ENCODE results near the gene EYS. TPM values are rescaled to one million over a fixed set of nuclear protein-coding genes. Genes with fewer than 3 reads are reported as not detected.

Gene EYS
- total RNA-seq, 1 experiment from 2014 or later: not detected

DNA sequence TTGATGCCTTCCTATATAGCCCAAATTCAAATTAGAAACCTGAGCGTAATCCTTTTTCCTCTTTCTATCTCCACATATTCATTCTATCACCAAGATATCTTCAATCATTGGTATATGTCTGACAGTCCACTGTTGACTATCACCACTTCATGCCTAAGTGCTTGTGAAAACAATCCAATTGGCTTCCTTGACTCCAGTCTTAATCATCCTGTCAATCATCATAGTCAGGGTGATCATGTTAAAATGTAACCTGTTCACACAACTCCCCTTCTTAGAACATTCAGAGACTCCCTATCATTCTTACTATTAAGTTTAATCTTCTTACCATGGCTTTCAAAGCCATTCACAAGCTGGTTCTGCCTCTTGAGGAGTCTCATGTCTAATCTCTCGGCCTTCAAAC lies 1454.8 kb downstream of the EYS start:
- Mint-ChIP-seq H3K36me3 (ENCODE audit: insufficient read depth in 1 of 3, low read depth in 3 of 3) (no peaks in the 10 kb centered on the region), H3K27ac (no peak overlapping the region), H3K4me3 (no peak overlapping the region), H3K27me3 (ENCODE audit: low read depth) (no peaks in the 10 kb centered on the region), H3K9me3 (no peaks in the 10 kb centered on the region), H3K4me1 (no peaks in the 10 kb centered on the region)
- Histone ChIP-seq H2AK5ac (ENCODE audit: insufficient read length, low read length) (no peak overlapping the region), H3K27ac (ENCODE audit: insufficient read length, low read depth, low read length) (no peak overlapping the region), H3K4me2 (ENCODE audit: insufficient read depth, insufficient read length, low read length) (no peak overlapping the region), H2BK15ac (ENCODE audit: low read depth, low read length) (no peak overlapping the region), H3K79me2 (ENCODE audit: insufficient read depth, low read length) (no peaks in the 10 kb centered on the region), H3K56ac (ENCODE audit: insufficient read length, low read depth, low read length) (no peak overlapping the region), H3K9ac (ENCODE audit: extremely low read depth, insufficient read length, low read length) (no peak overlapping the region), H4K5ac (ENCODE audit: insufficient read length, low read depth, low read length) (no peak overlapping the region), H4K20me1 (ENCODE audit: control insufficient read depth, insufficient read depth, insufficient read length) (no peaks in the 10 kb centered on the region), H3K18ac (ENCODE audit: insufficient read length, low read depth, low read length) (no peak overlapping the region), H2BK20ac (ENCODE audit: low read depth, low read length, poor library complexity, severe bottlenecking) (no peak overlapping the region), H2AFZ (ENCODE audit: low read length) (no peak overlapping the region), H3K4ac (ENCODE audit: low read depth, low read length) (no peak overlapping the region), H2BK120ac (ENCODE audit: low read depth, low read length, poor library complexity, severe bottlenecking) (no peak overlapping the region), H3K27me3 (ENCODE audit: insufficient read depth, low read length) (no peaks in the 10 kb centered on the region), H3K9me3 (ENCODE audit: control insufficient read depth, low read depth, low read length) (no peaks in the 10 kb centered on the region), H4K91ac (ENCODE audit: insufficient read length, low read depth, low read length) (no peak overlapping the region), H3K23me2 (ENCODE audit: insufficient read length, low read depth, low read length, poor library complexity, severe bottlenecking) (no peaks in the 10 kb centered on the region), H3K4me1 (ENCODE audit: insufficient read depth, low read length) (no peaks in the 10 kb centered on the region), H3K79me1 (ENCODE audit: insufficient read depth, low read depth, low read length, poor library complexity, severe bottlenecking) (no peaks in the 10 kb centered on the region), H4K8ac (replicated peaks; ENCODE audit: insufficient read length, low read depth, low read length) (no peak overlapping the region), H2BK12ac (ENCODE audit: insufficient read length, low read depth, low read length) (no peak overlapping the region), H3K14ac (ENCODE audit: insufficient read depth, low read length) (no peak overlapping the region), H3T11ph (ENCODE audit: low read length) (no peak overlapping the region), H2BK5ac (ENCODE audit: insufficient read length, low read length) (no peak overlapping the region), H3K23ac (ENCODE audit: insufficient read length, low read depth, low read length) (no peak overlapping the region)
- WGBS (ENCODE audit: extremely low coverage, insufficient read length, low lambda C conversion rate): no CpG with 5 or more reads among the region's 2 CpGs
- no peak for DNase-seq
- TF ChIP-seq, protein P1, sequence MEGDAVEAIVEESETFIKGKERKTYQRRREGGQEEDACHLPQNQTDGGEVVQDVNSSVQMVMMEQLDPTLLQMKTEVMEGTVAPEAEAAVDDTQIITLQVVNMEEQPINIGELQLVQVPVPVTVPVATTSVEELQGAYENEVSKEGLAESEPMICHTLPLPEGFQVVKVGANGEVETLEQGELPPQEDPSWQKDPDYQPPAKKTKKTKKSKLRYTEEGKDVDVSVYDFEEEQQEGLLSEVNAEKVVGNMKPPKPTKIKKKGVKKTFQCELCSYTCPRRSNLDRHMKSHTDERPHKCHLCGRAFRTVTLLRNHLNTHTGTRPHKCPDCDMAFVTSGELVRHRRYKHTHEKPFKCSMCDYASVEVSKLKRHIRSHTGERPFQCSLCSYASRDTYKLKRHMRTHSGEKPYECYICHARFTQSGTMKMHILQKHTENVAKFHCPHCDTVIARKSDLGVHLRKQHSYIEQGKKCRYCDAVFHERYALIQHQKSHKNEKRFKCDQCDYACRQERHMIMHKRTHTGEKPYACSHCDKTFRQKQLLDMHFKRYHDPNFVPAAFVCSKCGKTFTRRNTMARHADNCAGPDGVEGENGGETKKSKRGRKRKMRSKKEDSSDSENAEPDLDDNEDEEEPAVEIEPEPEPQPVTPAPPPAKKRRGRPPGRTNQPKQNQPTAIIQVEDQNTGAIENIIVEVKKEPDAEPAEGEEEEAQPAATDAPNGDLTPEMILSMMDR (conservative IDR thresholded peaks at IDR 0.05): no peak
